HG02852 (cell line): ENCODE measurements around the gene FJX1.
A peak's percentile ranks its signal among the peaks of the same experiment; 100 is the strongest.

Source experiments
- ATAC-seq: cut with Tn5 transposase; IDR thresholded peaks from one replicate; pipeline ENCODE4 v1.9.1; 2021; ENCODE audit warnings: mild to moderate bottlenecking, moderate library complexity; ENCODE audit not compliant: unreplicated experiment

FJX1 gene

GRCh38 chr11:35605706-35606105, 12.6 kb upstream of the FJX1 start:
- ATAC-seq: no peak

DNA sequence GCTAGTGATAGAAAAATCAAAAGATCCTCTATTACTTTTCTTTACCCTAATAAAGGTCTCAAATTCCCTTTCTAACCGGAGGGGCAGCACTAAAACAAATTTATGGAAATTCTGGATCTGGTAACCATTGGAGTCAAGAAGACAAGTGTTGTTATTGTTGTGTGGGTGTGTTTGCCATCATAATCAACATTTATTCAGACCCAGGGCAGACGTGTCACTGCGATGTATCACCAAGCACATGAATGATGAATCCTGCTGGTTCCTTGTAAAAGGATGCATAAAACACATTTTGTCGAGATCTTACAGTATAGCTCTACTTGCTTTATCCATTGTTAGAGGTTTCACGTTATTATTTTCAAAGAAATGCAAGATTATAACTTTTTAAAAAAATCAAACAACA, 12.1 kb upstream of the FJX1 start:
- ATAC-seq: no peak

DNA sequence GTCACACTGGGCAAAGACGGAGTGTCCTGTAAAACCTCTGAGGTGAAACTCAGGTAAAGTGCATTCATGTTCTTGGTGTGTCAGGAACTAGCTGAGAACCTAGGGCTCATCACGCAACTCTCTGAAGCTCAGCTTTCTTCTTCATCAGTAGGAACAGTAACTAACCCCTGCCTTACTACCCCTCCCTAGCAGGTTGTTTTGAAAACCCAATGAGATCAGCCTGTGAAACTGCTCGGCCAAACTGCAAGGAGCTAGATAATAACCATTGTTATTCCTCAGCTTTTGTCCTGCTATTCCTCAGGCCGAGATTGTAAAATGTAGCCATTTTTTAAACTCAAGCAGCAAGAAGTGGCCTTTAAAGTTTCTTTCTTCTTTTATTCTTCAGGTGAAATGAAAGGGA, 9.8 kb upstream of the FJX1 start:
- ATAC-seq: no peak

DNA sequence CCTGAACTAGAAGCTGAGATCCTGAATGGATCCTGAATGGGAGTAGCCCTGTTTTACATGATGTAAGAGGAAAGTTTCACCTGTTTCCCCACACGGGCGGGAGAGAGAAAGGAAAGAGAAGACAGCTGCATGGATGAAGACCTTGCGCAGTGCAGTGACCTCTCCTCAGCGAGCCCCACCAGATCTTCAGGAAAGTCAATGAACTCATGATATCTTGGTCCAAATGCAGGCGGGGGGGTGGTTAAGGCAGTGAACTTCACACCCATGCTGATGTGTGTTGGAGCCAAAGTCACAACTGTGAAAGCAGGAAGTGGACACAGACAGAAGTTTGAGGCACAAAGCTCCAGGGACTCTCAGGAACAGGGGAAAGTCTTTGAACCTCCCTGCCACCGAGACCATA, 8.6 kb upstream of the FJX1 start:
- no peak for ATAC-seq

DNA sequence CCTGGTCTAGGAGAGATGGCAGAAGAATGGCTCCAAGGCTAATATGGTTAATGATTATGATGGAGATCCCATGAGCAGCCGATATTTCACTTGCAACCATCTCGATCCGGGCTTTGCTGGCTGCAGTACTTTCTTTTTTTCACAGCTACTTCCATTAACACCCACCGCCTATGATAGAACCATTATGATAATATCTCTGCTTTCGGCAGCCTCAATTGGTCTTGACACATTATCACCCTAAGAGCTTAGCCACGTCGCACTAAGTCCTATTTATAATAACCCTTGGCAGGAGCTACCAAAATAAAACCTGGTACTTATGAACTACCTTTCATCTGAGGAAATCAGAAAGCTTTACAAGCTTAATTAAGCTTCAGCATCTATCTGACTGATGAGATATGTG, 7.6 kb upstream of the FJX1 start:
- ATAC-seq: no peak

GRCh38 chr11:35611741-35612140, 6.5 kb upstream of the FJX1 start:
- no peak for ATAC-seq

- no peak for ATAC-seq
Observed at GRCh38 chr11:35614939-35615569, 3.2 kb upstream of the FJX1 start.

DNA sequence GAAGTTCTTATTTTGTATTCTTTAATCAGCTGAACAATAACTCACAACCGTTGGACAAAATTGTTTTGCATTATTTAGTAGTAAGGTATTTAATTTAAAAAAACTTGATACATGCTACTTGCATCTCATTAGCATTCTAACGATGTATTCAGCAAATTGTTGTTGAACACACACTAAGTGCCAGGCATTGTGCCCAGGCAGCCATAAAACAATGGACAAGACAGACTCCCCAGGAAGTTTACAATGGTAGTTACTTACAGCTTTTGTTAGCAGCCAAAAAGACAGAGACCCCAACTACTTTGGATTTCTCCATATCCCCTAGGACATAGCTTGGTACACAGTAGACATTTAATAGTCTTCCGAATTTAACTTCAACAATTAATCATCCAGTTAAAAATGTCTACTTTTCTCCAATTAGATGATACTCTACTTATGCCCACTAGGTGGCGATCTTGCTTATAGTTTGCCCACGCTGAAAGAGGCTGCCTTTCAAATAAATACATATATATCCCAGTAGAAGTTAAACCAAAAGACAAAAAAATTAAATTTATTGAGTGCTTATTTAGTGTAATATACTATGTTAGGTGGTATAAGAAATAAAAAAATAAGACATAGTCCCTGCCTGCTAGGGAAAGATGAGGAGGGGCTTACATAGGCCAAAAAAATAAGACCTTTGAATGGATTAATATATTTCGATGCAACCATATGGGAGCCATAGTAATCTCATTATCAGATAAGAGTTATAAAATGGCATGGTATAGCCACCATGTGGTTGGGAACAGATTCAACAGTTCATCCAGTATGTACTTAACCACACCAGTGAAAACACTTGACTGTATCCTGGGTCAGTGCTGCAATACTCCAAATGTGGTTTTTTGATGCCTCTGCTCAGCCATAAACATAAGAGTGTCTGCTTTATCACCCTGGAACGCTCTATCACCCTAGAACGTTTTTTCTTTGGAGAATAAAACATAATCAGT, 2.0 kb upstream of the FJX1 start:
- ATAC-seq: no peak

DNA sequence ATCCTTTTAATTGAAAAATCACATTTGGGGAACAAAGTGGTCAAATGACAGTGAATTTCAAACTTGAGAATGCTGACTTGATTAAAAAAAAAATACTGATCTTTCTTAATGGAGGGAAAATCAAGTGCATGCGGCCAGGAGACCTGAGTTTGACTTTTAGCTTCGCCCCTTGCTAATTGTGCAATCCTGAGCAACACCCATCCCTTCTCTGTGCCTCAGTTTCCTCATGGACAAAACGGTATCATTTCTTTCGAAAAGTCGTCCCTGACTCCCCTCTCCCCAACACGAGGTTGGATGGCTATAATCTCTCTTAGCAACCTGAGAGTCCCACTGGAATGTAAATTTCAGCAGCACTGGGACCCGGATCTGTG, 959 bp upstream of the FJX1 start:
- no peak for ATAC-seq

GRCh38 chr11:35618497-35619115, 346 bp downstream of the FJX1 start:
- ATAC-seq: peak; percentile 47

DNA sequence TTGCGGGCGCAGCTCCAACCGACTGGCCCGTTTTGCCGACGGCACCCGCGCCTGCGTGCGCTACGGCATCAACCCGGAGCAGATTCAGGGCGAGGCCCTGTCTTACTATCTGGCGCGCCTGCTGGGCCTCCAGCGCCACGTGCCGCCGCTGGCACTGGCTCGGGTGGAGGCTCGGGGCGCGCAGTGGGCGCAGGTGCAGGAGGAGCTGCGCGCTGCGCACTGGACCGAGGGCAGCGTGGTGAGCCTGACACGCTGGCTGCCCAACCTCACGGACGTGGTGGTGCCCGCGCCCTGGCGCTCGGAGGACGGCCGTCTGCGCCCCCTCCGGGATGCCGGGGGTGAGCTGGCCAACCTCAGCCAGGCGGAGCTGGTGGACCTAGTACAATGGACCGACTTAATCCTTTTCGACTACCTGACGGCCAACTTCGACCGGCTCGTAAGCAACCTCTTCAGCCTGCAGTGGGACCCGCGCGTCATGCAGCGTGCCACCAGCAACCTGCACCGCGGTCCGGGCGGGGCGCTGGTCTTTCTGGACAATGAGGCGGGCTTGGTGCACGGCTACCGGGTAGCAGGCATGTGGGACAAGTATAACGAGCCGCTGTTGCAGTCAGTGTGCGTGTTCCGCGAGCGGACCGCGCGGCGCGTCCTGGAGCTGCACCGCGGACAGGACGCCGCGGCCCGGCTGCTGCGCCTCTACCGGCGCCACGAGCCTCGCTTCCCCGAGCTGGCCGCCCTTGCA, 1.0 kb downstream of the FJX1 start:
- ATAC-seq: peak; percentile 24

GRCh38 chr11:35619855-35620640, 1.8 kb downstream of the FJX1 start:
- ATAC-seq: no peak

- no peak for ATAC-seq
Observed at GRCh38 chr11:35620795-35621194, 2.5 kb downstream of the FJX1 start.

- ATAC-seq: no peak
Observed at GRCh38 chr11:35621620-35622019, 3.4 kb downstream of the FJX1 start.

DNA sequence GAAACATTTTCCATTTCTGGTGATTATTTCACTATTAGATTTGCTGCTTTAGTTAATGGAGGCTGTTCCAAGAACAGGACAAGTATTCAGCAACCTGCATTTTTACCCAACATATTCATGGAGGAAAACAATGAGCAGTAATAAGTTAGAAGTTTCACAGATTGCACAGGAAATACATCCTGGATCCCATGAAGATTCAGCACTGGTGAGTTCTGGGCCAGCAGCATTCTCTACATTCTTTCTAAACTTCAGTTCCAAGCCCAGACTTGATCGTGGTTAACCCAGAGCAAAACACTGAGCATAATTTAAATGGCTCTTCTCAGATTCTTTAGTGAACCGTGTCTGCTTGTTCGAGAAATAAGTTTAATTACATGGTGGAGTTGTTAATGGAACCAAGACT, 3.8 kb downstream of the FJX1 start:
- no peak for ATAC-seq

- ATAC-seq: no peak
Observed at GRCh38 chr11:35623621-35624168, 5.4 kb downstream of the FJX1 start.

GRCh38 chr11:35624316-35624715, 6.1 kb downstream of the FJX1 start:
- ATAC-seq: no peak

- no peak for ATAC-seq
Observed at GRCh38 chr11:35624781-35625180, 6.5 kb downstream of the FJX1 start.

- no peak for ATAC-seq
Observed at GRCh38 chr11:35626501-35626900, 8.2 kb downstream of the FJX1 start.

DNA sequence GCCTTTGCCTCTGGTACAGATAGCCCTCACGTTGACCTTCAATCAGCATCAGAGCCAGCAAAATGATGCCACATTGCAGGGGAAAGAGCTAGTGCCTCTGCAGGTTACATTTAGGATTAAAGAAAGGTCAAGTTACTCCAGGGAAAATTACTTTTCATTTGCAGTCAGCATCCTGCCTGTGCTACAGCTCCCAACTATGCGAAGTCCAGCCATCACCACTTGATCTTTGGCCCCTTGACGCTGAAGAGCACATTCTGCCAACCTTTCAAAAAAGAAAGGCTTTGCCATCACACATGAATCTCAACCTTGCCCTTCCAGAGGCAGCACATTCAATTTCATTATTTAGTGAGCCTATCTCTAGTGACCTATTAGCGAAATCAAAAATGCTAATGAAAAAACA, 11.3 kb downstream of the FJX1 start:
- no peak for ATAC-seq
